ENCODE data around the gene TMEM50B.
"Not testable (repeated sequence)": the region's sequence is repeated elsewhere in the genome, so short reads cannot be mapped to it uniquely, and the experiment has no call there.

TMEM50B gene

DNA sequence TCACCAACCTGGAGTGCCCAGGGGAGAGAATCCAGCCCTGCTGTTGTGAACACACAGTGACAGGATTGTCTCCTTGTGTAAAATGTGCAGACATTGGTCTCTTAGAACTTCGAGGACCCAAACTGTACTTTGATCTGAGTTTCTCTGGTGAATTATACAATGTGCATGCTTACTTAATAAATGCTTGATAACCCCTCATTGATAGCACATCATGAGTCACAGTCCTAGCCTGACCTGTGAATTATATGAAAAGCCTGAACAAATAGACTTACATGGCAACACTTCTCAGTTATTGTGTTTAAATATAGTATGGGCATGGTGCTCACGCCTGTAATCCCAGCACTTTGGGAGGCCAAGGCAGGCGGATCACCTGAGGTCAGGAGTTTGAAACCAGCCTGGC, 53.9 kb downstream of the TMEM50B start:
- no peak for DNase-seq

DNA sequence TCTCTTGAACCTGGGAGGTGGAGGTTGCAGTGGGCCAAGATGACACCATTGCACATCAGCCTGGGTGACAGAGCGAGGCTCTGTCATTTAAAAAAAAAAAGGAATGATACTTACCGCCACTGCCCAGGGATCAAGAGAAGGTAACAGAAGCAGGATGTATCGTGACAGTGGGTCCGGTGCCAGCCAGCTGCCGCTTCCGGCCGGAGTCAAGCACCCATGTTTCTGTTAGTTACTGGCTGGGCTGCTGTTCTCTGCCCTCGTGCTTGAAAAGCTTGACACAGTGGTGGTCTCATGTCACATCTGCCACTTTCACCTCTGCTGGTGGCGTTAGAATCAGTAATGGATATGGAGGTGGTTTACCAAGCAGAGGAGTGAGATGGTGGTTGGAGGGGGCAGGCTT, 55.6 kb downstream of the TMEM50B start:
- no peak for DNase-seq

DNA sequence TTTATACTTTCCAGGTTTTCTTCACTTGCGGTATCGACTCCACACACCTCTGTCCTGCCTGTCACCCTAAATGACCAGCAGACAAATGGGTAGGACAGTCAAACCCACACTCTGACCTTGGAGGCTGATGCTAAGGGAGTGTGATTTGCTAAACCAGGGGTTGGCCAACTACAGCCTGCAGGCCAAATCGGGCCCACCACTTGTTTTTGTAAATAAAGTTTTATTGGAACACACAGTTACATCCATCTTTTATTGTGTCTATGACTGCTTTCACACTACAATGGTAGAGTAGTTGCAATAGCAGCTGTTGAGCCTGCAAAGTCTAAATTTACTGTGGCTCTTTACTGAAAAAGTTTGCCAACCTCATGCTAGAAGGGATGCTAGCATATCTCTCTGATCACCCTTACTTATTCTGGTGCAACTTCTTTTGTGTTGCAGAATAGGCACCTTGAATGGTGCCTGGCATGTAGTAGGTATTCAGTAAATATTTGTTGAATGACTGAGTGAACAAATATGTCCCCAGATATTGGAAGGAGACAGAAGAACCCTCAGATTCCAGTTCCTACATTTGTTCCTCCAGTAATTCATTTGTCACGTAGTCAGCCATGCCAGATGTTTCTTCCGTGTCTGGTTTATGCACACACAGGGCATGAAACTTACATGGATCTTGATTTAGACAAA, 57.9 kb downstream of the TMEM50B start:
- no peak for DNase-seq

DNA sequence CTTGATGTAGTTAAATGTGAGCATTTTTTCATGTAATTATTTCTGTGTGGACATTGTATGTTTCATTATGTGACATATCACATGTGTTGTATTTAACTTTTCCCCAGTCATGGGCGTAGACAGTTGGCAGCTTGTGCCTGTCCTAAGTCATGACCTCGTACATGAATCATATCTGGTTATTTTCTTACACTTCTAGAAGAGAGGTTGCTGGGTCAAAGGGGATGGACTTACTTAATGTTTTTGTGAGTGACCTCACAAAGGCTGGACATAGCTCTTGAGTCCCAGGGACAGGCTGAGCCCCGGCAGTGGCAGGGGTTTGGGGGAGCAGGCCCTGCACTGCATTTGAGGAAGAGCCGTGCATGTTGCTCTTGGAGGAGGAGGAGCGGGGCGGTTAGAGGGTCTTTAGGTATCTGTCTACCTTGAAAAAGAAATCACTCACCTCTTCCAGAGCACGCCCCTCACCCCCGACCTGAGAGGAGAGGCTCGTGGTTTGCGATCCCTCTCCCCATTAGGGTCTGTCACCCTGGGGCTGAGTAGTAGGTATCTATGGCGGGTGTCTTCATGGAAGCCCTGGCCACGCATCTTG, 60.1 kb downstream of the TMEM50B start:
- DNase-seq, result no peak

DNA sequence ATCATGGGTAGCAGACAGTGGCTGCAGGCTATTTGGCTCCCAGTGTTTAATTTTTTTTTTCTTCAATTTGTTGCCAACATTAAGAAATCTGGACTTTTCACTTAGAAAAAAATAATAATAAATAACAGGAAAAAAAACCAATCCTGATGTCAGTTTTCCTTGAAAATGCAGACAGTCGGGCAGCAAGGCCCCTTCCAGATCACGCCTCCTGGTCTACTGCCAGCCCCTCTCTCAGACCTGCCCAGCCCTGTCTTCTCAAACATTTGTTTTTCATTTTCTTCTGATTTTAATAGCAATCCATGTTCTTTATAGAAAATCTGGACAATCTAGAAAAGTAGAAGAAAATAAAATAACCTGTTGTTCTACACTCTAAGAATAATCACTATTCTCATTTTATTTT, 61.1 kb downstream of the TMEM50B start:
- DNase-seq, result no peak

DNA sequence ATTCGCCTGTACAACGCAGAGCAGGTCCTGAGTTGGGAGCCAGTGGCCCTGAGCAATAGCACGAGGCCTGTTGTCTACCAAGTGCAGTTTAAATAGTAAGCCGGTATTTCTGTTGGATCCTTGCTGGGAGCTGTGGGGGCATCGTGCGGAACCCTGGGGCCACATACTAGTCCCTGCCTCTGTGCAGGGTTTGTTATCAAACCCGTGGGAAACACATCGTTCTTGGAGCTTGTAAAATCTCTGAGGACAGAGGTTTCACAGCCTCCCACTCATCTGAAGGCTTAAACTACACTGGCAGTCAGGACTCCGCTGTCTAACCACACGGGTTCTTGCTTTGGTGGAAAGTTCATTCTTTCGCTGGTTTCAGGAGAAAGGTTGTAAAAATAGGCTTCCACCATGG, 64.8 kb downstream of the TMEM50B start:
- no peak for DNase-seq

DNA sequence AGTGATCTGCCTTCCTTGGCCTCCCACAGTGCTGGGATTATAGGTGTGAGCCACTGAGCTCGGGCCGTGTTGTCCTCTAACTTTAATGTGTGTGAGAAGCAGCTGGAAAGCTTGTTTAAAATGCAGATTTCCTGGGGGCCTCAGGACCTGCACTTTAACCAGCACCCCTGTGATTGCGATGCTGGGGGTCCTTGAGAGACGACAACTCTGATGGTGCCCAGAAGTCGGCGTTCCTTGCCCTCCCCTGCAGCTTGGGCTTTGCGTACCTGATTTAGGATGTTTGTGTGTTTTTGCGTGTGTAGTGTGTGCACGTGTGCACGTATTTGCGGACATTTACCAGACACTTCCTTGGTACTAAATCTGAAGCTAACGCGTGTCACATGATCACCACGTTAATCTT, 65.7 kb downstream of the TMEM50B start:
- no peak for DNase-seq

DNA sequence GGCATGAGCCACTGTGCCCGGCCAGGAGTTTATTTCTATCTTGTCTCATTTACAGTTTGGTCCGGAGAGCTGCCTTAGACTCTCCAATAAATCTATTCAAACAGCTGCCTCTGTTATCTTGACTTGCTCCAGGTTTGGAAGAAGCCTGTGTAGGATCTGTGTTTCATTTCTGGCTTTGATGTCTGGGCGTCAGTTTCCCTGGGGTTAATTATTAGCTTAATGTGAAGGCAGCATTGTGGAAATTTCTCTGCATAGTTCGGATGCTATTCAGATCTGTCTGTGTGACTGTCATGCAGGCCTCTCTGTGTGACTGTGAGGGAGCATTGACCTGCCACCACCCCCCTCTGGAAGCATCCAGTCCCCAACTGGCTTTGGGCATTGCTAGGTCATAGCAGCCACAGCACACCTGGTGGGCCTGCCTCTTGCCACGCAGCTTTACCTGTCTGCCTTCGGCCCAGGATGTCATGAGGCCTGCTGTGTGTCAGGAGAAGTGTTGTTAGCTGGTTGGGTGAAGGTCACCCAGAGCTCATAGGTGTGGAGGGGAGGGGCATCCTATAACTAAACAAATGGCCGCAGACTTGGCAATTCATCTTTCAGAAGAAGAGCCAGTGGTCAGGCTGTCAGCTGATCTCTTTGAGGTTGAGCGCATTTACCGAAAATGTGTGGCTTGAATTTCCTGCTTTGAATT, 66.8 kb downstream of the TMEM50B start:
- no peak for DNase-seq

DNA sequence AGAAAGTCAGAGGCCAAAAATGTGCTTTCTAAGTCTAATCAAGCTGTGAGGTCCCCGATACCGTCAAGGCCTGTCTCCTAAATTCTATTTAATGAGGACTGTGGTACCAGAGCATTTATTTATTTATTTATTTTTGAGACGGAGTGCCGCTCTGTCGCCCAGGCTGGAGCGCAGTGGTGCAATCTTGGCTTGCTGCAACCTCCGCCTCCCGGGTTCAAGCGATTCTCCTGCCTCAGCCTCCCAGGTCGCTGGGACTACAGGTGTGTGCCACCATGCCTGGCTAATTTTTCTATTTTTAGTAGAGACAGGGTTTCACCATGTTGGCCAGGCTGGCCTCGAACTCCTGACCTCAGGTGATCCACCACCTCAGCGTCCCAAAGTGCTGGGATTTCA, 67.3 kb downstream of the TMEM50B start:
- DNase-seq, result not testable (repeated sequence)

DNA sequence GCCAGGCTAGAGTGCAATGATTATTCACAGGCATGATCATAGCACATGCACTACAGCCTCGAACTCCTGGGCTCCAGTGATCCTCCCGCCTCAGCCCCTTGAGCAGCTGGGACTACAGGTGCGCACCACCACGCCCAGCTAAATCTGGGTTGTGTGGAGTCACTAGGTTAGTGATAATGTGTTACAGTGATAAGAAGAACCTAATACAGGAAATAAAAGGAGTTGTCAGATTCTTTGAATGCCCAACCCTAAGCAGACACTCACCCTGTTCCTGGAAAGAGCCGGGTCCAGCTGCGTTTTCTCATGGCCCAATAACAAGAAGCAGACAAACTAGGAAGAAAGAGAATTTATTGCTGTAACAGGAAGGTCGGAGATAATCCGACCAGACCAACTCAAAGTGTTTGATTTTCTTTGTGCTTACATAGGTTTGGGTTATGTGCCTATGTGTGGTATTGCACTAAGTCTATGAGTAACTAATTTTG, 67.8 kb downstream of the TMEM50B start:
- no peak for DNase-seq

DNA sequence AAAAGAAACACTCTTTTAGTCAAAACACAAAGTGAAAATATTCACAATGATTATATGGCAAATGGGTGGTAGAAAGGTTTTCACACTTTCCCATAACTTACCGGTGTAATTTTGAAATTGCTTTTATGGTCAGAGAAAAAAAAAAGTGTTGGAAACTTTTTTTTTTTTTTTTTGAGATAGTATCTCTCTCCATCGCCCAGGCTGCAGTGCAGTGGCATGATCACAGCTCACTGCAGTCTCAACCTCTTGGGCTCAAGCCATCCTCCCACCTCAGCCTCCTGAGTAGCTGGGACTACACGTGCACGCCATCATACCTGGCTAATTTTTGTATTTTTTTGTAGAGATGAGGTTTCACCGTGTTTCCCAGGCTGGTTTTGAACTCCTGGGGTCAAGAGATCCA, 73.3 kb downstream of the TMEM50B start:
- peak in 1 of 2 donors; percentile 30 for DNase-seq

DNA sequence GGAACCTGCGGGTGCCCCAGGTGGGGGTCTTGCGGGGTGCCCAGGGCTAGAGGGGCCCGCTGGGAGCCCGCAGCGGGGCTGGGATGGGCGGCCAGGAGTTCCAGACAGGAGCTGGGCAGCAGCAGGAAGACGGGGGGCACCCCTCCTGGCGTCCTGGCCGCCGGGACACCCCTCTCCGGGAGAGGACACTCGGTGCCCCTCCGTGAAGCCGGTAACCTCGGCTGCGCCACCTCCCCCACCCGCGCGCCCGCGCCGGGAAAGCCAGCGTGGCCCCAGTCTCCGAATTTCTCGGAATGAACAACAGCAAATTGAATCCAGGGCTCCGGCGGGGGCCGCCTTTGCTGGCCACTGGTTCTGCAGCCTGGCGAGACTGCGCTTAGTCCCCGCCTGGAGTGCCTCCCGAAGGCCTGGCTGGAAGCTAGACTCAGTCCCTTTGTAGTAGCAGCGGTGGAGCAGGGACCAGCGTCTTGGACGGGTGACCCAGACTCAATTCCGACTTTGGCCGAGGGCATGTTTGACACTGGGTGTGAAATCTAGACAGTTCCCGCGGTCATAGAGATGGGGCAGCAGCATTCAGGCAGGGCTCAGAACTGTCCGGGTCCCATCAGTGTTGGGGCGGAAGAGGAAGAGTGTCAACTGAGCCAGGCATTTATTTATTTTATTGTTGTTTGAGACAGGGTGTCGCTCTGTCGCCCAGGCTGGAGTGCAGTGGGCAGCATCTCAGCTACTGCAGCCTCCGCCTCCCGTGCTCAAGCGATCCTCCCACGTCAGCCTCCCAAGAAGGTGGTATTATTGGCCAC, 75.8 kb downstream of the TMEM50B start:
- peak; percentile 33 to 49 for DNase-seq

DNA sequence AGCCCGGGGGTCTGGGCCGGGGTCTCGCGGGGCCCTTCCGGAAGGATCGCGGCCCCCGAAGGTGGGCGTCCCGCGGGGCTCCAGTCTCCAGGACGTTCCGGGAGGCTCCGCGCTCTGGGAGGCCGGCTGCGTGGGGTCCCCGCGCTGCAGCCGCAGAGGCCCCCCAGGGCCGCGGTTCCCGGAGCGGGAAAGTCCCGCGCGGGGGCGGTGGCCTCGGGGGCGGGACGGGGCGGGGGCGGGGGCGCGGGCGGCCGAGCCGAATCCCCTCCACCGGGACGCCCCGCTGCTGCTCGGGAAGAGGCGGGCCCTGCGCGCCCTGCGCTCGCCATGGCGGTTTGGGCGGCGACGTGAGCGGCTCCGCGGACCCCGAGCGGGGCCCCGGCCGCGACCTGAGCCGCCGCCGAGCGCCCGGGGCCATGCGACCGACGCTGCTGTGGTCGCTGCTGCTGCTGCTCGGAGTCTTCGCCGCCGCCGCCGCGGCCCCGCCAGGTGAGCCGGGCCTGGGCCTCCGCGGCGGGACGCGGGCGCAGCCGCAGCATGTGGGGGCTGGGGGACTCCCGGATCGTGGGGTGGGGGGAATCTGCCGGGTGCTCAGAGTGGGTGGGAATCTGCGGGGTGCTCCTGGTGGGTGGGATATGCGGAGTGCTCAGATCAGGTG, 76.5 kb downstream of the TMEM50B start, which contains the start of gene IFNGR2:
IFNGR2 (plus strand) TSS at position 286 of the 658 bp plus-strand sequence; CDS start at position 417, 131 bp downstream.
- DNase-seq, result peak; percentile 63 to 69

DNA sequence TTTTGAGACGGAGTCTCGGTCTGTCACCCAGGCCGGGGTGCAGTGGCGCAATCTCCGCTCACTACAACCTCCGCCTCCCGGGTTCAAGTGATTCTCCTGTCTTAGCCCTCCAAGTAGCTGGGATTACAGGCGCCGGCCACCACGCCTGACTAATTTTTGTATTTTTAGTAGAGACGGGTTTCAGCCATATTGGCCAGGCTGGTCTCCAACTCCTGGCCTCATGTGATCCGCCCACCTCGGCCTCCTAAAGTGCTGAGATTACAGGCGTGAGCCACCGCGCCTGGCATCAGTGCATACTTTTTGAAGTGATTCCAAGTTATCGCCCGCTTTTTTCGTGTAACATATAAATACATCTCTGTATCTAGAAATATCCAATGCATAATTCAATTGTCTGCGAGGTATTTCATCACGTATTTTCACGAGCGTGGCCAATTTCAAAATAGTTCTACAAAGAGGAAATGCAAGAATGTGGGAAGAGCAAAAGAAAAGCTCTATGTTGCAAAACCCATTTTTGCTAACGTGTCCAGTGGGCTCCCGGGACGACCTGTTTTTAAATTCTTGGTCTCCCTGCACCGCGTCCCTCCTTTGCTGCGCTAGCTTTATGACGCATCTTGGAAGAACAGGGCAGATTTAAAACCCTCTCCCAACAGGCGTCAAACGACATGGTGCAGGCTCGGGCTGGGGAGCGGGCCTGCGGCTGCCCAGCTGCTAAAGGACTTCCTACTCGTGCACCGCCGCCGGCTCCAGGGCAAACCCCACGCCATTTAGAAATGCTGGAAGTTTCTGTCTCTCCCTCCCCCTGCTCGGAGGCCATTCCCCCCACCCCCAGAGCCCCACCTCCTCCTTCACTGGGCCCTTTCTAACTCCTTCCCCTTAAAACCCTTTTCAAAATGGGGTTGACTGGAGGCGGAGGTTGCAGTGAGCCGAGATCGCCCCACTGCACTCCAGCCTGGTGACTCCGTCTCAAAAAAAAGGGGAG, 77.5 kb downstream of the TMEM50B start:
- DNase-seq, result peak; percentile 23 to 26

DNA sequence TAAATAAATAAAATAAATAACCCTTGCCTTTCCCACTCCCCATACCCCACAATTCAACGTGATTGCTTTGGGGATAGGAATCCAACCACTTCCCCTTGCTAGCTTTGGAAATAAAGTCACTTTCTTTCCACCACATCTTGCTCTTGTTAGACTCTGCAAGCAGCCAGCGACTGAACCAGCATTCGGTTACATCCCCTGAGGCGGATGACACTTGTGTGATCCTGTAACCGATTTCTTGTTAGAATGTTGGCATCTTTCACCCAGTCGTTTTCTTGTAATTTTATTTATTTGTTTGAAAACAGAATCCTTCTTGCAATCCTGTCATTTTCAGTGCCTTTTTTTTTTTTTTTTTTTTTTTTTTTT, 78.2 kb downstream of the TMEM50B start:
- DNase-seq, result no peak
